GM12878 (cell line): ENCODE results near the gene RETN.

ENCODE experiments used
- CHD1 ChIP-seq: IDR thresholded peaks from 2 replicates; pipeline ENCODE4 v1.6.1; 2012; ENCODE audit warnings: low read depth, low read length, improper control_type of control experiment
- CTCF ChIP-seq, 3 experiments: IDR thresholded peaks in 2 of 3; conservative IDR thresholded peaks in 1 of 3; 2 replicates each; pipeline ENCODE4 v1.5.1; 2011; ENCODE audit warnings: low read depth in 3 of 3, low read length in 3 of 3, mild to moderate bottlenecking in 3 of 3, control low read depth in 2 of 3, moderate library complexity in 2 of 3, inconsistent platforms in 1 of 3, mixed read lengths in 1 of 3; ENCODE audit not compliant: control insufficient read depth in 2 of 3, insufficient read depth in 1 of 3; ENCODE audit errors: extremely low read depth in 1 of 3
- EP300 ChIP-seq, 2 experiments: fragments of 150-350 bp in 1 of 2; IDR thresholded peaks; 2 replicates each; pipeline ENCODE4 v1.6.1; 2011 to 2012; ENCODE audit warnings: low read depth in 2 of 2, low read length in 2 of 2, borderline replicate concordance in 1 of 2, improper control_type of control experiment in 1 of 2, inconsistent platforms in 1 of 2; ENCODE audit not compliant: control insufficient read depth in 1 of 2
- GABPA ChIP-seq: IDR thresholded peaks from 2 replicates; pipeline ENCODE4 v1.6.1; 2014; ENCODE audit warnings: antibody characterized with exemption, low read depth, mild to moderate bottlenecking, inconsistent platforms
- MYC ChIP-seq: IDR thresholded peaks from 2 replicates; pipeline ENCODE4 v1.6.1; 2011; ENCODE audit warnings: mild to moderate bottlenecking, low read length, moderate library complexity, inconsistent platforms; ENCODE audit not compliant: insufficient read depth, insufficient replicate concordance, insufficient read length, severe bottlenecking
- POLR2A ChIP-seq: IDR thresholded peaks from 2 replicates; pipeline ENCODE4 v1.6.1; 2011; ENCODE audit warnings: low read depth, mild to moderate bottlenecking, low read length
- POLR2AphosphoS5 ChIP-seq: IDR thresholded peaks from 2 replicates; pipeline ENCODE4 v1.6.1; 2011; ENCODE audit warnings: mild to moderate bottlenecking, low read length, inconsistent platforms
- RAD21 ChIP-seq: IDR thresholded peaks from 2 replicates; pipeline ENCODE4 v1.6.1; 2011; ENCODE audit warnings: mild to moderate bottlenecking, low read depth, low read length, moderate library complexity; ENCODE audit not compliant: insufficient read depth
- SRF ChIP-seq, 2 experiments: IDR thresholded peaks; 2 replicates each; pipeline ENCODE4 v1.6.1; 2011; ENCODE audit warnings: low read depth in 2 of 2, low read length in 2 of 2, mild to moderate bottlenecking in 1 of 2, moderate library complexity in 1 of 2
- TAF1 ChIP-seq: IDR thresholded peaks from 2 replicates; pipeline ENCODE4 v1.6.1; 2011; ENCODE audit warnings: mild to moderate bottlenecking, low read depth, low read length, borderline replicate concordance
- ZNF592 ChIP-seq: fragments of 450-650 bp; IDR thresholded peaks from 2 replicates; pipeline ENCODE4 v1.6.1; 2017; ENCODE audit warnings: mild to moderate bottlenecking, moderate library complexity

GRCh38 chr19:7672522-7672921, 3.7 kb downstream of the RETN start:
- TF ChIP-seq POLR2AphosphoS5 (no peak), MYC (no peak), EP300 (IDR thresholded peaks at IDR 0.05; ENCODE audit: borderline replicate concordance in 1 of 2, control insufficient read depth in 1 of 2, low read depth in 2 of 2, low read length in 2 of 2) (no peak), CTCF (IDR thresholded peaks at IDR 0.05 in 2 of 3, conservative IDR thresholded peaks at IDR 0.05 in 1 of 3; ENCODE audit: control insufficient read depth in 2 of 3, extremely low read depth in 1 of 3, insufficient read depth in 1 of 3, low read depth in 3 of 3, low read length in 3 of 3) (no peak), CHD1 (no peak), POLR2A (no peak), RAD21 (no peak), TAF1 (no peak), SRF (IDR thresholded peaks at IDR 0.05; ENCODE audit: low read depth in 2 of 2, low read length in 2 of 2) (no peak), ZNF592 (no peak), GABPA (no peak)
